ENCODE data around the gene NTSR1. TPM values are rescaled to one million over a fixed set of nuclear protein-coding genes. Genes with fewer than 3 reads are reported as not detected.

NTSR1 gene
- total and polyA plus RNA-seq, 2 of the 13 experiments (the other 11 are each of a cell fraction or from before 2014, with no cell fraction given): 0.09 to 0.12 TPM

DNA sequence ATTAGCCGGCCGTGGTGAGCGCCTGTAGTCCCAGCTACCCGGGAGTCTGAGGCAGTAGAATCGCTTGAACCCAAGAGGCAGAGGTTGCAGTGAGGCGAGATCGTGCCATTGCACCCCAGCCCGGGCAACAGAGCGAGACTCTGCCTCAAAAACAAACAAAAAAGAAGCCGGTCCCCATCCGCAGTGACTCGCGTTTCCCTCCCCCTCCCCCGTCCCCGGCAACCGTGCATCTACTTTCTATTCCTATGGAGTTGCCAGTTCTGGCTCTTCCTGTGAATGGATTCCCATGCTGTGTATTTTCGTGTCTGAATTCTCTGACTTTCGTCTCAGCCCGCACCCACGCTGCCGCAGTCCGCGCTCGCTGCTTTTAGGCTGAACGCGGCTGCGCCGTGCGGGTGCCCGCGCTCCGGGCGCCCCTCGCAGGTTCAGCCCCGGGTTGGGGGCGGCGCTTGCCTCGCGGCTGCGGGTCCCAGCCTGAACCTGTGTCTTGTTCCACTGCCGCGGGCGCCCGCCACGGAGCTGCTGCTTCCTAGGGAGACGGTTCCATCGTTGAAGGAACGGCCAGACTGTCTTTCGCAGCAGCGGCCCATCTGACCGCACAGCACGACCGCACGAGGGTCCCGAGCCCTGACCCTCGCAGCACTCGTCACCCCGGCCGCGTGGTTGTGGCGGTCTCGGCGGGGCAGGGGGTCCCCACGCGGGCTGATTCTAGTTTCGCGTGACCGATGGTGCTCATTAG, 86.6 kb downstream of the NTSR1 start (continued):
- TF ChIP-seq, protein P1, sequence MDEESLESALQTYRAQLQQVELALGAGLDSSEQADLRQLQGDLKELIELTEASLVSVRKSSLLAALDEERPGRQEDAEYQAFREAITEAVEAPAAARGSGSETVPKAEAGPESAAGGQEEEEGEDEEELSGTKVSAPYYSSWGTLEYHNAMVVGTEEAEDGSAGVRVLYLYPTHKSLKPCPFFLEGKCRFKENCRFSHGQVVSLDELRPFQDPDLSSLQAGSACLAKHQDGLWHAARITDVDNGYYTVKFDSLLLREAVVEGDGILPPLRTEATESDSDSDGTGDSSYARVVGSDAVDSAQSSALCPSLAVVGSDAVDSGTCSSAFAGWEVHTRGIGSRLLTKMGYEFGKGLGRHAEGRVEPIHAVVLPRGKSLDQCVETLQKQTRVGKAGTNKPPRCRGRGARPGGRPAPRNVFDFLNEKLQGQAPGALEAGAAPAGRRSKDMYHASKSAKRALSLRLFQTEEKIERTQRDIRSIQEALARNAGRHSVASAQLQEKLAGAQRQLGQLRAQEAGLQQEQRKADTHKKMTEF (CRISPR knock-in tag; IDR thresholded peaks at IDR 0.05): no peak; the same call in 1 of the 2 replicates
- TF ChIP-seq, protein P2, sequence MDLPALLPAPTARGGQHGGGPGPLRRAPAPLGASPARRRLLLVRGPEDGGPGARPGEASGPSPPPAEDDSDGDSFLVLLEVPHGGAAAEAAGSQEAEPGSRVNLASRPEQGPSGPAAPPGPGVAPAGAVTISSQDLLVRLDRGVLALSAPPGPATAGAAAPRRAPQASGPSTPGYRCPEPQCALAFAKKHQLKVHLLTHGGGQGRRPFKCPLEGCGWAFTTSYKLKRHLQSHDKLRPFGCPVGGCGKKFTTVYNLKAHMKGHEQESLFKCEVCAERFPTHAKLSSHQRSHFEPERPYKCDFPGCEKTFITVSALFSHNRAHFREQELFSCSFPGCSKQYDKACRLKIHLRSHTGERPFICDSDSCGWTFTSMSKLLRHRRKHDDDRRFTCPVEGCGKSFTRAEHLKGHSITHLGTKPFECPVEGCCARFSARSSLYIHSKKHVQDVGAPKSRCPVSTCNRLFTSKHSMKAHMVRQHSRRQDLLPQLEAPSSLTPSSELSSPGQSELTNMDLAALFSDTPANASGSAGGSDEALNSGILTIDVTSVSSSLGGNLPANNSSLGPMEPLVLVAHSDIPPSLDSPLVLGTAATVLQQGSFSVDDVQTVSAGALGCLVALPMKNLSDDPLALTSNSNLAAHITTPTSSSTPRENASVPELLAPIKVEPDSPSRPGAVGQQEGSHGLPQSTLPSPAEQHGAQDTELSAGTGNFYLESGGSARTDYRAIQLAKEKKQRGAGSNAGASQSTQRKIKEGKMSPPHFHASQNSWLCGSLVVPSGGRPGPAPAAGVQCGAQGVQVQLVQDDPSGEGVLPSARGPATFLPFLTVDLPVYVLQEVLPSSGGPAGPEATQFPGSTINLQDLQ (CRISPR knock-in tag; IDR thresholded peaks at IDR 0.05): no peak
- TF ChIP-seq SCMH1 (CRISPR knock-in tag; IDR thresholded peaks at IDR 0.05; ENCODE audit: borderline replicate concordance) (no peak), MED8 (CRISPR knock-in tag; IDR thresholded peaks at IDR 0.05; ENCODE audit: insufficient replicate concordance) (peak; percentile 31), ZBTB1 (CRISPR knock-in tag; IDR thresholded peaks at IDR 0.05; ENCODE audit: borderline replicate concordance) (0 out of 2 replicates have a peak, but pooled peaks have one; percentile 71), ATF7-NPFF (CRISPR knock-in tag; IDR thresholded peaks at IDR 0.05; ENCODE audit: low read depth) (peak; percentile 89; the same call in 1 of the 2 replicates), HDAC1 (CRISPR knock-in tag; IDR thresholded peaks at IDR 0.05) (peak; percentile 64), NAIF1 (CRISPR knock-in tag; IDR thresholded peaks at IDR 0.05; ENCODE audit: borderline replicate concordance) (0 out of 2 replicates have a peak, but pooled peaks have one; percentile 46), IRF2 (CRISPR knock-in tag; IDR thresholded peaks at IDR 0.05) (peak; percentile 10; the same call in 1 of the 2 replicates), HOXA5 (CRISPR knock-in tag; IDR thresholded peaks at IDR 0.05) (peak; percentile 96), ERF (CRISPR knock-in tag; IDR thresholded peaks at IDR 0.05) (peak; percentile 77), NCOA2 (CRISPR knock-in tag; IDR thresholded peaks at IDR 0.05) (0 out of 2 replicates have a peak, but pooled peaks have one; percentile 28), HOXA9 (CRISPR knock-in tag; IDR thresholded peaks at IDR 0.05; ENCODE audit: borderline replicate concordance) (0 out of 2 replicates have a peak, but pooled peaks have one; percentile 51)
- TF ChIP-seq, protein P3, sequence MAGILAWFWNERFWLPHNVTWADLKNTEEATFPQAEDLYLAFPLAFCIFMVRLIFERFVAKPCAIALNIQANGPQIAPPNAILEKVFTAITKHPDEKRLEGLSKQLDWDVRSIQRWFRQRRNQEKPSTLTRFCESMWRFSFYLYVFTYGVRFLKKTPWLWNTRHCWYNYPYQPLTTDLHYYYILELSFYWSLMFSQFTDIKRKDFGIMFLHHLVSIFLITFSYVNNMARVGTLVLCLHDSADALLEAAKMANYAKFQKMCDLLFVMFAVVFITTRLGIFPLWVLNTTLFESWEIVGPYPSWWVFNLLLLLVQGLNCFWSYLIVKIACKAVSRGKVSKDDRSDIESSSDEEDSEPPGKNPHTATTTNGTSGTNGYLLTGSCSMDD (CRISPR knock-in tag; IDR thresholded peaks at IDR 0.05): no peak
- TF ChIP-seq, protein P4, sequence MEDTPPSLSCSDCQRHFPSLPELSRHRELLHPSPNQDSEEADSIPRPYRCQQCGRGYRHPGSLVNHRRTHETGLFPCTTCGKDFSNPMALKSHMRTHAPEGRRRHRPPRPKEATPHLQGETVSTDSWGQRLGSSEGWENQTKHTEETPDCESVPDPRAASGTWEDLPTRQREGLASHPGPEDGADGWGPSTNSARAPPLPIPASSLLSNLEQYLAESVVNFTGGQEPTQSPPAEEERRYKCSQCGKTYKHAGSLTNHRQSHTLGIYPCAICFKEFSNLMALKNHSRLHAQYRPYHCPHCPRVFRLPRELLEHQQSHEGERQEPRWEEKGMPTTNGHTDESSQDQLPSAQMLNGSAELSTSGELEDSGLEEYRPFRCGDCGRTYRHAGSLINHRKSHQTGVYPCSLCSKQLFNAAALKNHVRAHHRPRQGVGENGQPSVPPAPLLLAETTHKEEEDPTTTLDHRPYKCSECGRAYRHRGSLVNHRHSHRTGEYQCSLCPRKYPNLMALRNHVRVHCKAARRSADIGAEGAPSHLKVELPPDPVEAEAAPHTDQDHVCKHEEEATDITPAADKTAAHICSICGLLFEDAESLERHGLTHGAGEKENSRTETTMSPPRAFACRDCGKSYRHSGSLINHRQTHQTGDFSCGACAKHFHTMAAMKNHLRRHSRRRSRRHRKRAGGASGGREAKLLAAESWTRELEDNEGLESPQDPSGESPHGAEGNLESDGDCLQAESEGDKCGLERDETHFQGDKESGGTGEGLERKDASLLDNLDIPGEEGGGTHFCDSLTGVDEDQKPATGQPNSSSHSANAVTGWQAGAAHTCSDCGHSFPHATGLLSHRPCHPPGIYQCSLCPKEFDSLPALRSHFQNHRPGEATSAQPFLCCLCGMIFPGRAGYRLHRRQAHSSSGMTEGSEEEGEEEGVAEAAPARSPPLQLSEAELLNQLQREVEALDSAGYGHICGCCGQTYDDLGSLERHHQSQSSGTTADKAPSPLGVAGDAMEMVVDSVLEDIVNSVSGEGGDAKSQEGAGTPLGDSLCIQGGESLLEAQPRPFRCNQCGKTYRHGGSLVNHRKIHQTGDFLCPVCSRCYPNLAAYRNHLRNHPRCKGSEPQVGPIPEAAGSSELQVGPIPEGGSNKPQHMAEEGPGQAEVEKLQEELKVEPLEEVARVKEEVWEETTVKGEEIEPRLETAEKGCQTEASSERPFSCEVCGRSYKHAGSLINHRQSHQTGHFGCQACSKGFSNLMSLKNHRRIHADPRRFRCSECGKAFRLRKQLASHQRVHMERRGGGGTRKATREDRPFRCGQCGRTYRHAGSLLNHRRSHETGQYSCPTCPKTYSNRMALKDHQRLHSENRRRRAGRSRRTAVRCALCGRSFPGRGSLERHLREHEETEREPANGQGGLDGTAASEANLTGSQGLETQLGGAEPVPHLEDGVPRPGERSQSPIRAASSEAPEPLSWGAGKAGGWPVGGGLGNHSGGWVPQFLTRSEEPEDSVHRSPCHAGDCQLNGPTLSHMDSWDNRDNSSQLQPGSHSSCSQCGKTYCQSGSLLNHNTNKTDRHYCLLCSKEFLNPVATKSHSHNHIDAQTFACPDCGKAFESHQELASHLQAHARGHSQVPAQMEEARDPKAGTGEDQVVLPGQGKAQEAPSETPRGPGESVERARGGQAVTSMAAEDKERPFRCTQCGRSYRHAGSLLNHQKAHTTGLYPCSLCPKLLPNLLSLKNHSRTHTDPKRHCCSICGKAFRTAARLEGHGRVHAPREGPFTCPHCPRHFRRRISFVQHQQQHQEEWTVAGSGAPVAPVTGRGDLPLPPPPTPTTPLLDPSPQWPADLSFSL (CRISPR knock-in tag; IDR thresholded peaks at IDR 0.05): no peak; the same call in 1 of the 2 replicates
